ENCODE data around the gene SLC27A5. TPM values are rescaled to one million over a fixed set of nuclear protein-coding genes. Genes with fewer than 3 reads are reported as not detected.

SLC27A5 gene
- total and polyA plus RNA-seq, 4 donors: 7.9 to 19.0 (median 13.0) TPM

- ATAC-seq (ENCODE audit: insufficient read depth, low FRiP score) (no peak), DNase-seq (peak in 1 of 3 donors; percentile 12)
- TF ChIP-seq CTCF (IDR thresholded peaks at IDR 0.05; ENCODE audit: control extremely low read depth, extremely low read depth): no peak
- H3K4me3 ChIP-seq: no peak overlapping the region
- peaks cover 13 to 61% (median 55%) of the 10 kb centered on the region in 4 donors for H3K36me3 ChIP-seq (ENCODE audit: control insufficient read depth in 4 of 4, insufficient read depth in 4 of 4, low read length in 4 of 4)
- no peak overlapping the region for H3K27ac ChIP-seq (ENCODE audit: low read depth in 1 of 2, low read length in 1 of 2)
- WGBS, 2 donors: 88 to 91% methylated on average over 13 of the region's 13 CpGs
- no peaks in the 10 kb centered on the region for H3K27me3 ChIP-seq (ENCODE audit: control insufficient read depth in 3 of 3, insufficient read depth in 3 of 3, low read length in 2 of 3)
- no peak overlapping the region for H3K9ac ChIP-seq (ENCODE audit: insufficient read depth in 1 of 2, low read length in 2 of 2)
- H3K9me3 ChIP-seq (ENCODE audit: control insufficient read depth in 4 of 4, insufficient read depth in 3 of 4, low read length in 3 of 4): peaks cover 0 to 2% (median 0%) of the 10 kb centered on the region in 4 donors
- peaks cover 11 to 34% (median 17%) of the 10 kb centered on the region in 5 donors for H3K4me1 ChIP-seq (ENCODE audit: control insufficient read depth in 5 of 5, insufficient read depth in 5 of 5, low read length in 5 of 5)
Observed at GRCh38 chr19:58550362-58551122, 38.8 kb upstream of the SLC27A5 start.

- 92 to 94% methylated on average over 10 to 11 of the region's 11 CpGs for WGBS, 2 donors
- Histone ChIP-seq H3K36me3 (ENCODE audit: control insufficient read depth in 4 of 4, insufficient read depth in 4 of 4, low read length in 4 of 4) (peaks cover 13 to 61% (median 56%) of the 10 kb centered on the region in 4 donors), H3K4me1 (ENCODE audit: control insufficient read depth in 5 of 5, insufficient read depth in 5 of 5, low read length in 5 of 5) (peaks cover 10 to 32% (median 16%) of the 10 kb centered on the region in 5 donors), H3K27ac (ENCODE audit: low read depth in 1 of 2, low read length in 1 of 2) (no peak overlapping the region), H3K27me3 (ENCODE audit: control insufficient read depth in 3 of 3, insufficient read depth in 3 of 3, low read length in 2 of 3) (no peaks in the 10 kb centered on the region), H3K4me3 (no peak overlapping the region), H3K9ac (ENCODE audit: insufficient read depth in 1 of 2, low read length in 2 of 2) (no peak overlapping the region), H3K9me3 (ENCODE audit: control insufficient read depth in 4 of 4, insufficient read depth in 3 of 4, low read length in 3 of 4) (peaks cover 0 to 2% (median 0%) of the 10 kb centered on the region in 4 donors)
- TF ChIP-seq CTCF (IDR thresholded peaks at IDR 0.05; ENCODE audit: control extremely low read depth, extremely low read depth): no peak
- ATAC-seq (ENCODE audit: insufficient read depth, low FRiP score): no peak
- DNase-seq: no peak
Observed at GRCh38 chr19:58549664-58550361, 38.0 kb upstream of the SLC27A5 start.

- WGBS, 2 donors: 94 to 95% methylated on average over 20 of the region's 20 CpGs
- TF ChIP-seq CTCF (IDR thresholded peaks at IDR 0.05; ENCODE audit: control extremely low read depth, extremely low read depth): no peak
- Histone ChIP-seq H3K9me3 (ENCODE audit: control insufficient read depth in 4 of 4, insufficient read depth in 3 of 4, low read length in 3 of 4) (peaks cover 0 to 2% (median 0%) of the 10 kb centered on the region in 4 donors), H3K9ac (ENCODE audit: insufficient read depth in 1 of 2, low read length in 2 of 2) (no peak overlapping the region), H3K36me3 (ENCODE audit: control insufficient read depth in 4 of 4, insufficient read depth in 4 of 4, low read length in 4 of 4) (peaks cover 13 to 61% (median 56%) of the 10 kb centered on the region in 4 donors), H3K27ac (ENCODE audit: low read depth in 1 of 2, low read length in 1 of 2) (no peak overlapping the region), H3K4me3 (no peak overlapping the region), H3K27me3 (ENCODE audit: control insufficient read depth in 3 of 3, insufficient read depth in 3 of 3, low read length in 2 of 3) (no peaks in the 10 kb centered on the region), H3K4me1 (ENCODE audit: control insufficient read depth in 5 of 5, insufficient read depth in 5 of 5, low read length in 5 of 5) (peaks cover 10 to 24% (median 14%) of the 10 kb centered on the region in 5 donors)
- no peak for ATAC-seq (ENCODE audit: insufficient read depth, low FRiP score)
- no peak for DNase-seq
Observed at GRCh38 chr19:58548859-58549663, 37.3 kb upstream of the SLC27A5 start.
